CD4-positive, alpha-beta T cell treated with Interleukin-6 for 4 hours (primary cell): Measurements from ENCODE around the gene CCM2.
A peak's percentile ranks its signal among the peaks of the same experiment; 100 is the strongest.

Experiments
- DNase-seq: peaks from one replicate; pipeline ENCODE4 v3.0.0-alpha.2; 2020; ENCODE audit warnings: mixed read lengths

CCM2 gene

DNA sequence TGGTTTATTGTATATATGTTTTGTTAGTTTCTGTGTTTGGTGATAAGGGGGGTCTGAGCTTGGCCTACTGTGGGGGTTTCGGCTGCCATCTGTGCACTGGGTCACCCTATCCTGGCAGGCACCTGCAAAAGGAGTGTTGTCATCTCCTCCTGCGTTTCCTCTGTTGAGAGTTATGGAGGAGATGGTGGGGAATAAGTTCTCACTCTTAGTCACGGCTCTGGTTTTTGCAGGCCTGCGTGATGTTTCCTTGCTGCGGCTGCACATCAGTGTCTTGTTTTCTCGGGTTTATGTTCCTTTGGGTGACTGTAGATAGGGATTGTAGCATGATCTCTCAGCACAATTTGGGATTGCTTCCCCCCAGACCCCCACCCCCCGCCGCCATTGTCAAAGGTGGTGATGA lies 36.8 kb downstream of the CCM2 start:
- DNase-seq, result peak; percentile 41

GRCh38 chr7:45037876-45038275 lies 37.9 kb downstream of the CCM2 start:
- no peak for DNase-seq

DNA sequence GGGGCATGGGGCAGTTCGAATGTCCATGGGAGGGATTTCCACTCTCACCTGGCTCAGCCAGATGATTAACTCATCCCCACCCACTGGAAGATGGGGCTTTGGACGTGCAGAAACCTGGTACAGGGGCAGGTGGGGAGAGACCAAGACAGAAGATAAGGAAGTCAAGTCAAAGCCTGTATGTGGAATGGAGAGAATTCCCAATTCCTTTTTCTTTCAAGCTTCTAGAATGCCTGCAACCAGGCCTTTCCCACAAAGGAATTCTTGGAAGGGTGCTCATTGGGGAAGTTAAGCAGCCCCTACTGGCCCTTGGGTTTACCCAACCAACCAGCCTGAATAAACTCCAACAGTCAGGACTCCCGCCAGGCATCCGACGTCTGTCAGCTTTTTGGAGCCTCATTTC lies 39.1 kb downstream of the CCM2 start:
- DNase-seq, result no peak

- DNase-seq, result no peak
These were observed 44.3 kb downstream of the CCM2 start for GRCh38 chr7:45044338-45044737.

GRCh38 chr7:45048748-45049147 lies 48.7 kb downstream of the CCM2 start:
- peak; percentile 54 for DNase-seq

GRCh38 chr7:45050198-45050597 lies 50.2 kb downstream of the CCM2 start:
- no peak for DNase-seq

- DNase-seq, result no peak
These were observed 52.0 kb downstream of the CCM2 start for GRCh38 chr7:45052011-45052410.

GRCh38 chr7:45053401-45053800 lies 53.4 kb downstream of the CCM2 start:
- DNase-seq, result no peak

DNA sequence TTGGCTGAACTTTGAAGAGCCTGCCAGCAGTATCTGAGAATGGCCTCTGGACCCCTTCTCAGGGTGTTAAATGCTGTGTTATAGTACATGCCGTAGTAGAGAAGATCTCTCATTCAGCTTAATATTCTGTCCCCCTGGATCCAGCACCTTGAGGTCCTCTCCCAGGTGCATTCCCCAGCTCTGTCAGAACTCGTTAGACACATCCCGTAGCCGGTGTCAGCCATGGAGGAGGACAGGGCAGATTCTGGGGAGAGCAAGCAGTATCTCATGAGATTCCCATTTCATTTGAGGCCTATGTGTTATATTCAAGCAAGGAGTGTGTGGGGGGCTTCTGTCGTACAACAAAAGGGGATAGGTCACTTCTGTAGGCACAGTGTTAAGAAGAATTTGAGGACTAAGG lies 53.9 kb downstream of the CCM2 start:
- DNase-seq, result no peak

- DNase-seq, result no peak
These were observed 54.4 kb downstream of the CCM2 start for GRCh38 chr7:45054442-45054841.

DNA sequence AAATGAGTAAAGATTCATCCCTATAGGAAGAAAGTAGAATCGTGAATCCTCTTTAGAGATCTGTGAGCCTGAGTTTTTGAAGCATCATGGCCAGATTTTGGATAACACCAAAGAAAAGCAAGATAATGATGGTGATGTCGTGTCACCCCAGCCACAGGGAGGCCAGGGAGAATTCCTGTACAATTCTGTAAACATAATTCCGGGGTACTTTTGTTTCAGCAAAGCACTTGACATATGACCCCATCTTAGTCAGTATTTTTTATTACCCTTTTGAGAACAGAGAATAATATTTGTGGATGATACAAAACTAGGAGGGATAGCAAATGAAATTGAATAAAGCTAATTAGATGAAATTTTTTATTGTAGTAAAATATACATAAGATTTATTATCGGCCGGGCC lies 55.0 kb downstream of the CCM2 start:
- DNase-seq, result no peak

- no peak for DNase-seq
These were observed 55.7 kb downstream of the CCM2 start for GRCh38 chr7:45055594-45056219.

DNA sequence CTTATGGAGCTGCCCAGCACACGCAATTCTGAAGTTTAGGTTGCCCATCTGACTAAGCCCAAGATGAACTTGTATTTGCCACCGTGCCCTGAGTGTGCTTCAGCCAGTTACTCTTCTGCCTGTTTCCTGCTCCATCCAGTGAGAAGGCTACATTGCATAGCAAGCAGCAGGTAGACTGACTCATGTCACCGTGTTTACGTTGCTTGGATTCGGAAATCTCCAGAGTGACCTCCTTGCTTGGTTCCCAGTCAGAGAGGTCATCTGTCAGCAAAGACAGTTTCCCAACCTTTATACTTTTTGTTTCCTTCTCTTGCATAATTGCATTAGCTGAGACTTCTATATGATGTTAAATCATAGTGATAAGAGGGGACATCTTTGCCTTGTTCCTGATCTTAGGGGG lies 57.9 kb downstream of the CCM2 start:
- no peak for DNase-seq

DNA sequence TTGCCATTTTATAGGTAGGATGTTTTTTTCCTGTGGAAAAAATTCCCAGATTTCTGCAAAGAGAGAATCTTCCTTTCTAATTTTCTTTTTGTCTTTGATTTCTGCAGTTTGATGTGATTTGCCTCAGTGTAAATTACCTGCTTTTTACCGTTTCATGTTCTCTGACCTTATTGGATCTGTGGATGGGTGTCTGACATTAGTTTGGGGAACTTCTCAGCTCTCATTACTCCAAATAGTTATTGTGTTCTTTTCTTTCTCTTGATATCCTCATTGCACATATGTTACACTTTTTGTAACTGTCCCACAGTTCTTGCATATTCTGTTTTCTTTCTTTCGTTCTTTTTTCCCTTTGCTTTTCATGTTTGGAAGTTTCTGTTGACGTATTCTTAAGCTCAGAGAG lies 60.3 kb downstream of the CCM2 start:
- DNase-seq, result no peak

DNA sequence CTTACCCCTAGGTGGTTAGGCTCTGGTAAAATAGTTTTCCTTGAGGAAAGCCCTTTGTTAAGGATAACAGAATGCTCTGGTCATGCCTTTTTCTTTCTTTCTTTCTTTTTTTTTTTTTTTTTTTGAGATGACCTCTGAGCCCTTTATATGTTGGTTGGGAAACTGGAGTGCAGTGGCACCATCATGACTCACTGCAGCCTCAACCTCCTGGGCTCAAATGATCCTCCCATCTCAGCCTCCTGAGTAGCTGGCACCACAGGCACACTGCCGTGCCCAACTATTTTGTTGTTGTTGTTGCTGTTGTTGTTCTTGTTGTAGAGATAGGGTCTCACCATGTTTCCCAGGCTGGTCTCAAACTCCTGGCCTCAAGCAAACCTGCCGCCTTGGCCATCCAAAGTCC lies 61.4 kb downstream of the CCM2 start:
- DNase-seq, result no peak

- DNase-seq, result no peak
These were observed 61.9 kb downstream of the CCM2 start for GRCh38 chr7:45061806-45062425.

GRCh38 chr7:45064047-45064725 lies 64.2 kb downstream of the CCM2 start:
- DNase-seq, result no peak

- no peak for DNase-seq
These were observed 65.3 kb downstream of the CCM2 start for GRCh38 chr7:45065031-45065995.

DNA sequence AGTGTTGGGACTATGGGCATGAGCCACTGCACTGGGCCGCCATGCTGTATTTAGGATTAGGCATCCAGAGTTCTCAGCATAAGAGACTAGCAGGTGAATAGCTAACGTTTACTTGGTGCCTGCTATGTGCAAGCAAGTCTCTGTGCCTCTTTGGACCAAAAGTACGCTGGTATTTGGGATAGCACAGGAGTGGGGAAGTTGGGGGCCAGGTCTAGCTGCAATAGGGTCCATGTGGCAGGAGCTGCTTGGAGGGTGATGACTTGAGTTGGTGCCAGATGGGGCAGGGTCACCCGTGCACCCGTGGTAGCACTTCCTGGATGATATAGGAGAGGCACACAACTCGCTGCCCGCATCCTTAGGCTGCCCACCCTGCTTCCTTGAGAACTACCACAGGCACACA lies 66.4 kb downstream of the CCM2 start:
- DNase-seq, result no peak

GRCh38 chr7:45067582-45067981 lies 67.6 kb downstream of the CCM2 start:
- DNase-seq, result no peak

DNA sequence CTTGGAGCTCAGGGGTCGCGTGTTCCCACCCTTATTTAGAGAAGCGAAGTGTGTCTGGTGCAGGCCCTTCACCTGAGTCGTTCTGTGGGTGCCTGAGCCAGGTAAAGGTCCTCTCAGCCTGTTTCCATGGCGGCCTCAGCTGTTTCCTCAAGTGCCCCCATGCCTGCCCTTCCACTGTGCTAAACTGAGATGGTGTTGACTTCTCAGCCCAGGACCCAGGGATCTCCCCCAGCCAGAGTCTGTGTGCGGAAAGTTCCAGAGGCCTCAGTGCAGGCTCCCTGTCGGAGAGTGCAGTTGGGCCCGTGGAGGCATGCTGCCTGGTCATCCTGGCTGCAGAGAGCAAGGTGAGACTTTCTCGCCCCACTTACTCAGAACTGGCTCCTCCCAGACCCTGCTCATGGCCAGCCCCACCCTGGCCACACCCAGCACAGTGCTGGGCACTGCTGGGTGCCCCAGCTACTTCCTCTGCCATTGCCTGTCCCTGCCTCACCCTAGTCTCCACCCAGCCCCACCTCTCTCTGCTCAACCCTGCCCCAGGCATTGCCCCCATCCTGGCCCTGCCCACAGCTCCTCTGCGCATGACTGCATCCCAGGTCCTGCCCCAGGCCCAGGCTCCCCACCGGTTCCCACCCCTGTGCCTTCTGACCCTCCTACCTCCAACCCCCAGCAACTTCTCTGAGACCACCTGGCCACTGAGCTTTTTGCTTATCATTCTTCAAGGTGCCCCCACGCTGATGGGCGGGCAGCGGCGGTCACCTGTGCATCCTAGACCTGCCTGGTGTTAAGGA lies 68.4 kb downstream of the CCM2 start:
- no peak for DNase-seq

GRCh38 chr7:45069444-45070253 lies 69.6 kb downstream of the CCM2 start:
- DNase-seq, result no peak
